Suprapubic skin (tissue), 4 donors: ENCODE results near the gene ROBO4. TPM values are rescaled to one million over a fixed set of nuclear protein-coding genes. Genes with fewer than 3 reads are reported as not detected.

Experiments used
- DNase-seq, 2 donors: peaks; one replicate each; pipeline ENCODE4 v3.0.0-alpha.2; 2019; ENCODE audit warnings: low spot score in 2 of 2
- H3K27ac ChIP-seq: fragments of 200-600 bp; sonication (generic); one replicate; pipeline ENCODE4 v1.5.1; 2019
- H3K27me3 ChIP-seq: fragments of 200-600 bp; sonication (generic); one replicate; pipeline ENCODE4 v1.5.1; 2019
- H3K36me3 ChIP-seq: fragments of 200-600 bp; sonication (generic); one replicate; pipeline ENCODE4 v1.5.1; 2019
- H3K4me1 ChIP-seq: fragments of 200-600 bp; sonication (generic); one replicate; pipeline ENCODE4 v1.5.1; 2019
- H3K4me3 ChIP-seq: fragments of 200-600 bp; sonication (generic); one replicate; pipeline ENCODE4 v1.5.1; 2019; ENCODE audit warnings: mild to moderate bottlenecking
- H3K9me3 ChIP-seq: fragments of 200-600 bp; sonication (generic); one replicate; pipeline ENCODE4 v1.5.1; 2019
- CTCF ChIP-seq, 2 donors: fragments of 200-600 bp in 1 of 2; fragments of 450-650 bp in 1 of 2; sonication (generic) in 1 of 2; IDR thresholded peaks; one replicate each; pipeline ENCODE4 v1.5.1; 2016 to 2019; ENCODE audit warnings: antibody characterized with exemption in 2 of 2, mild to moderate bottlenecking in 1 of 2, moderate library complexity in 1 of 2
- EP300 ChIP-seq: sonication (generic); formaldehyde crosslinking; IDR thresholded peaks from one replicate; pipeline ENCODE4 v1.6.1; 2017; ENCODE audit warnings: antibody characterized with exemption
- POLR2A ChIP-seq, 2 donors: fragments of 450-650 bp; IDR thresholded peaks; one replicate each; pipeline ENCODE4 v1.6.1; 2017; ENCODE audit warnings: antibody characterized with exemption in 2 of 2, mild to moderate bottlenecking in 2 of 2, moderate library complexity in 2 of 2
- POLR2AphosphoS5 ChIP-seq, 3 donors: sonication (generic); formaldehyde crosslinking; IDR thresholded peaks; one replicate each; pipeline ENCODE4 v1.6.1; 2017; ENCODE audit warnings: antibody characterized with exemption in 3 of 3
- WGBS: methylation state at CpG from one replicate; pipeline ENCODE4 v1.1.5; 2018; 5-methylcytosine and 5-hydroxymethylcytosine counted together
- total RNA-seq, 4 donors: library from RNA; depleted of rRNA; stranded (reverse); fragments of >200 nt; gene quantifications; one replicate each; pipeline ENCODE4 v1.1.0, GENCODE V29; 2016

ROBO4 gene
- total RNA-seq, 4 donors from 2014 or later, result 2.5 to 18.7 (median 9.6) TPM

GRCh38 chr11:124844664-124845079 lies 53.0 kb downstream of the ROBO4 start:
- whole genome bisulfite sequencing, result 23% methylated on average over 7 of the region's 8 CpGs
- no peak overlapping the region for H3K4me3 ChIP-seq
- H3K27ac ChIP-seq, result no peak overlapping the region
- no peaks in the 10 kb centered on the region for H3K9me3 ChIP-seq
- peaks cover 100% of the 10 kb centered on the region for H3K27me3 ChIP-seq
- H3K36me3 ChIP-seq, result no peaks in the 10 kb centered on the region
- no peak for TF ChIP-seq POLR2AphosphoS5 (IDR thresholded peaks at IDR 0.05)
- TF ChIP-seq CTCF (IDR thresholded peaks at IDR 0.05), result no peak
- TF ChIP-seq EP300, result no peak
- TF ChIP-seq POLR2A (IDR thresholded peaks at IDR 0.05), result no peak
- H3K4me1 ChIP-seq, result peaks cover 14% of the 10 kb centered on the region
- DNase-seq, result no peak

GRCh38 chr11:124843616-124843910 lies 54.1 kb downstream of the ROBO4 start:
- Histone ChIP-seq H3K4me3 (no peak overlapping the region), H3K9me3 (no peaks in the 10 kb centered on the region), H3K4me1 (peaks cover 22% of the 10 kb centered on the region), H3K27me3 (peaks cover 100% of the 10 kb centered on the region), H3K27ac (no peak overlapping the region), H3K36me3 (no peaks in the 10 kb centered on the region)
- WGBS, result 18% methylated on average over 8 of the region's 8 CpGs
- DNase-seq, result no peak
- TF ChIP-seq EP300 (no peak), CTCF (IDR thresholded peaks at IDR 0.05) (no peak), POLR2AphosphoS5 (IDR thresholded peaks at IDR 0.05) (no peak), POLR2A (IDR thresholded peaks at IDR 0.05) (no peak)

GRCh38 chr11:124842305-124842704 lies 55.4 kb downstream of the ROBO4 start:
- DNase-seq, result no peak
- TF ChIP-seq POLR2A (IDR thresholded peaks at IDR 0.05) (no peak), CTCF (IDR thresholded peaks at IDR 0.05) (no peak), POLR2AphosphoS5 (IDR thresholded peaks at IDR 0.05) (no peak), EP300 (no peak)
- H3K9me3 ChIP-seq, result no peaks in the 10 kb centered on the region
- H3K27me3 ChIP-seq, result peaks cover 94% of the 10 kb centered on the region
- H3K4me1 ChIP-seq, result peaks cover 22% of the 10 kb centered on the region
- no peak overlapping the region for H3K27ac ChIP-seq
- H3K4me3 ChIP-seq, result no peak overlapping the region
- H3K36me3 ChIP-seq, result no peaks in the 10 kb centered on the region
- WGBS, result 49% methylated on average over 4 of the region's 4 CpGs

- TF ChIP-seq POLR2A (IDR thresholded peaks at IDR 0.05), result no peak
- no peak for TF ChIP-seq POLR2AphosphoS5 (IDR thresholded peaks at IDR 0.05)
- no peak for TF ChIP-seq CTCF (IDR thresholded peaks at IDR 0.05)
- no peak for TF ChIP-seq EP300
- no peaks in the 10 kb centered on the region for H3K36me3 ChIP-seq
- peaks cover 89% of the 10 kb centered on the region for H3K27me3 ChIP-seq
- H3K27ac ChIP-seq, result no peak overlapping the region
- H3K4me3 ChIP-seq, result no peak overlapping the region
- H3K4me1 ChIP-seq, result peaks cover 22% of the 10 kb centered on the region
- DNase-seq, result no peak
- WGBS, result 52% methylated on average over 2 of the region's 2 CpGs
- no peaks in the 10 kb centered on the region for H3K9me3 ChIP-seq
These were observed 55.8 kb downstream of the ROBO4 start for GRCh38 chr11:124841840-124842239.

- no peak for DNase-seq
- Histone ChIP-seq H3K27ac (no peak overlapping the region), H3K4me1 (peaks cover 22% of the 10 kb centered on the region), H3K4me3 (no peak overlapping the region), H3K9me3 (no peaks in the 10 kb centered on the region), H3K27me3 (peaks cover 83% of the 10 kb centered on the region), H3K36me3 (no peaks in the 10 kb centered on the region)
- TF ChIP-seq CTCF (IDR thresholded peaks at IDR 0.05) (no peak), EP300 (no peak), POLR2A (IDR thresholded peaks at IDR 0.05) (no peak), POLR2AphosphoS5 (IDR thresholded peaks at IDR 0.05) (no peak)
- 38% methylated on average over 3 of the region's 3 CpGs for WGBS
These were observed 56.5 kb downstream of the ROBO4 start for GRCh38 chr11:124841201-124841600.
